GM15510 (cell line): ENCODE data around the gene DACH1.

Experiments
- POLR2A ChIP-seq: IDR thresholded peaks from 3 replicates; pipeline ENCODE4 v1.6.1; 2011; ENCODE audit warnings: borderline replicate concordance; ENCODE audit not compliant: insufficient read length; ENCODE audit errors: extremely low read depth

The DACH1 gene

DNA sequence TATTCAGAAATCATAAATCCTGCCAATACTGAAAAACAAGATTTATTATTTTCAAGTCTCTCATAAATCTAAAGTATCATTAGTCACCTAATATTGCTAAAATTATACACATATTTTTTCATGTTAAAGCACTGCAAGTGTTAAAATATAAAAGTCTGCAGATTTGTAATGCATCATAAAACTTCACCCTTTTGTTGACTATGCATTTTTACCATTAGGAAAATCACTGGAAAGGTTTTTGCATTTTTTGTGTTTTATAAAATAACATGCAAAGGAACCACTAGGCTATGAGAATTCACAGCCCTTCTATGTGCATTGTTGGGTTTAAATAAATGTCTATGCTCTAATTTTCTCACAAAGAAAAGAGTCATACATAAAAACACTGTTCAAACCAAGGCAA is 407.3 kb downstream of the DACH1 start:
- no peak for TF ChIP-seq POLR2A

DNA sequence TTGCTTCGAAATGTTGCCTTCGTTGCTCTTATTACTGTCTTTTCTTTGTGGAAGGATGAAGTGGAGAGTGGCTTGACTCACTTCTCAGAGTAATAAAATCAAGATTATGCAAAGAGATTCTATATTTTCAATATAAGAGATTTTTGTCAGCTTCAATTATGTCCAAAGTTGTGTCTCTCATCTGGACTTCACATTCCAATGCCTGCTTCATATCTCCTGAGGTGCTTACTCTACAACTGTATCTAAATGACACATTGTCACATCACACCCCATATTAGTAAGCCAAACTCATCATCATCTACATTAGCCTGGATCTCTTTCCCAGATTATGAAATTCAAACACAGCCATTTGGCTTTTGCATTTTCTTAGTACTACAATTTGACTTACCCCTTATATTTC is 409.4 kb downstream of the DACH1 start:
- no peak for TF ChIP-seq POLR2A

DNA sequence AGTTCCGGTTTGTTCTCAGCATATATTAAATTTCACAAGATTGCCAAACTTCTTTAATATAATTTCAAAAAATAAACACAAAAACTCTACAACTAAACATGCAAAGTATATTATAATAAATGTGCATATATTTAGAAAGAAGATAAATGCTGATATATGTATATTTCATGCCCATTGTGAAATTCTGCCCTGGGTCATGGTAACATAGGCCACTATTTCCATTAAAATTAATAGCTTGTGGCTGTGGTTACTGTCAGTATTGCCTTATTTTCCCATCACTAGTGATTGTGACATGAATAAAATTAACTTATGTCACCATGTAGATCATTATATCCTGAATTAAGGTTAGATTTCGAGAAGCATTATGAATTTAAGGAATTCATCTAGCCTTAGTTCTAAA is 410.9 kb downstream of the DACH1 start:
- TF ChIP-seq POLR2A = no peak

DNA sequence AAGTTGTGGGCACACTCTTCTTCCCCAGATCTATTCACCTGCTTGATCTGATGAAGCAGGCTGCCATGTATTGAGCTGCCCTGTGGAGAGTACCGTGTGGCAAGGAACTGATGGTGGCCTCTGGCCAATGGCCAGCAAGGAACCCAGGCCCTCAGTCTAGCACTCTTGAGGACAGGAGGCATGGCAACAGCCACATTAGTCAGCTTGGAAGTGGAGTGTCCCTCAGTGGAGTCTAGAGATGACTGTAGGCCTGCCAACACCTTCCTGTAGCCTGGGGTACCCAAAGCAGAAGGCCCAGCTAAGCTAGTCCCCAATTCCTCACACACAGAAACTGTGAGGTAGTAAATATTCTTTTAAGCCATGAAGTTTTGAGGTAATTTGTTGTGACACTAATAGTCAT is 412.5 kb downstream of the DACH1 start:
- no peak for TF ChIP-seq POLR2A

DNA sequence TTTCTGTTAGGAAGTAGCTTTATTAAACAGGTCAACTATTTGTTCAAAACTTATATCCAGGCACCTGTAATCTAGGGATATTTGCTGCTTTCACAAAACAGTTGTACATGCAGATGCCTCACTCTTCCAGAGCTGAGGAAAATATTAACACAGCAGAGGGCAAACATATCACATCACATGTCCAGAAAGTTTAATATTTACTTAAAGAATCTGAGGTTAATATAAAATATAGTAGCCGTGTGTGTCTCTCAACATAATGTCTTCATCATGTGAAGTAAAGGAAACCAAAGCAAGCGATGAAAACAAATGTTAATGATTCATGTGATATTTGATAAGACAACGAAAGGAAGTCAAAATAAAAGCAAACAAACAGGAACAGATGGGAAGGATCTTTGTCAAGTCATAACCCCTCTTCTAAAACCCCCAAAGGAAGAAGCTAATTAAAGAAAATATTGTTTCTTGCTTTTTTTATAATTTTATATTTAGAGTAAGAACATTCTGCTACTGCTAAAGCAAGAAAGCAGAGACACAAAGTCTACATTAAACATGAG is 418.8 kb downstream of the DACH1 start:
- no peak for TF ChIP-seq POLR2A

DNA sequence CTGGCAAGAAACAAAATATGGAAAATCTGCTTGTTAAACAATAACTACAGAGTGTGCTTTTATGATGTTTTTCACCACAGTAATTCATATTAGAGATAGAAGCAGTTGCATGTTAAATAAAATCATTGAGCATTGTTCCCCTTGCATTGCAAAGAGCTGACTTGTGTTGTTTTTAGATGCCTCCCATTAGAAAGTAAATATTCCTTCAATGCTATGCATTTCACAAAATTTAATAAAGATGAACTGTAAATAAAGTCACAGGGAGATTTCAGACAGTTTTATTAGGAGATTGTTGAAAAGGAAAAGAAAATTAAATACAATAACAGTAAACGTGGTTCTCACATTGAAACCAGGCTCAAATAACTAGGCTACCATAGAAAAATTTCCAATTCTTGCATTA is 429.3 kb downstream of the DACH1 start:
- no peak for TF ChIP-seq POLR2A

DNA sequence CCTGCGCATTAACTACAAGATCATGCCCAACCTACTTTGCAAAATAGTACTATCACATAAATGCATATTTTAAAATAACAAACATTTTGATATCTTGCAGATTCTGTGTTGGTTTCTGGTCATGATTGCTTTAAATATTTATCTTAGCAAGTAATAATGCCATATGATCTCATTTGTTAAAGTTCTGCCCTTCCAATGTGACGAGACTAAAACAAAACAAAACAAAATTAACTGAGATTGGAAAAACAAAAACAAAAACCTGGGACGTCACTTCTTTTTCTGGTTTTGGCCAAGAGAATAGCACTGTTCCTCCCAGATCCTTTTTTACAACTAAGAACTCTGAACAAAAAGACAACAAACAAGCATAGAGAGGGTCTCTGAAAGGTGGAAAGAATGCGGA is 436.3 kb downstream of the DACH1 start:
- TF ChIP-seq POLR2A = no peak

DNA sequence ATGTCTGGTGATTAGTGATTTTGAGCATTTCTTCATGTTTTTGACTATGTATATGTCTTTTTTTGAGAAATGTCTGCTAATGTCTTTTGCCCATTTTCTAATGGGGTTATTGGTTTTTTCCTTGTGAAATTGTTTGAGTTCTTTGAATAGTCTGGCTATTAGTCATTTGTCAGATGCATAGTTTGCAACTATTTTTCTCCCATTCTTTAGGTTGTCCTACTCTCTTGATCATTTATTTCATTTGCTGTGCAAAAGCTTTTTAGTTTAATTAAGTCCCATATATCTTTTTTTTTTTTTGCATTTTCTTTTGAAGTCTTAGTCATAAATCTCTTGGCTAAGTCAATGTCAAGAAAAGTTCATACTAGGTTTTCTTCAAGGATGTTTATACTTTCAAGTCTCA is 449.8 kb downstream of the DACH1 start:
- no peak for TF ChIP-seq POLR2A

DNA sequence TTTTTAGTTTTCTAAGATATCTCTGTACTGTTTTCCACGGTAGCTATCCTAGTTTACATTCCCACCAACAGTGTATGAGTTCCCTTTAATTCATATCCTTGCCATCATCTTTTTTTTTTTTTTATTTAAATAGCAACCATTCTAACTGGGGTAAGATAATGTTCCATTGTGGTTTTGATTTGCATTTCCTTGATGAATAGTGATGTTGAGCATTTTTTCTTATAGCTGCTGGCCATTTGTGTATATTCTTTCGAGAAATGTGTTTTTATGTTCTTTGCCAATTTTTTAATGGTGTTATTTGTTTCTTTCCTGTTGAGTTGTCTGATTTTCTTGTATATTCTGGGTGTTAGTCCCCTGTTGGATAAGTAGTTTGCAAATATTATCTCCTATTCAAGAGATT is 454.8 kb downstream of the DACH1 start:
- no peak for TF ChIP-seq POLR2A

DNA sequence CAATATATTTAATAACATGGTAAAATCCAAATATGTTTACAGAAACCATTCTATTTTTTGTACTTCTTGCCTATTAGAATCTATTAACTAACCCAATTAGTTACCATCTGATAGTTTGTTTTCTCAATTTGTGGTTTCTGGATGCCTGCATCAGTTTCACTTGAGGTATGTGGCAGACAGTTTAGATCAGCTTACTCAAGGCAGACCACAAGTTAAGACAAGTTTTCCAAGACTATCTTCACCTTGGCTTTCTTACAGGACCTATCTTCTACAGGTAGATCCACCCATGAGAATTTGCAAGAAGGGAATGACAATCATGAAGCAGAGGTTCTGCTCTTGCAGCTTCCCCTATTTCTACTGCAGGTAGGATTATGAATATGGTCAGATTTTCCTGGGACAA is 458.6 kb downstream of the DACH1 start:
- TF ChIP-seq POLR2A = no peak

DNA sequence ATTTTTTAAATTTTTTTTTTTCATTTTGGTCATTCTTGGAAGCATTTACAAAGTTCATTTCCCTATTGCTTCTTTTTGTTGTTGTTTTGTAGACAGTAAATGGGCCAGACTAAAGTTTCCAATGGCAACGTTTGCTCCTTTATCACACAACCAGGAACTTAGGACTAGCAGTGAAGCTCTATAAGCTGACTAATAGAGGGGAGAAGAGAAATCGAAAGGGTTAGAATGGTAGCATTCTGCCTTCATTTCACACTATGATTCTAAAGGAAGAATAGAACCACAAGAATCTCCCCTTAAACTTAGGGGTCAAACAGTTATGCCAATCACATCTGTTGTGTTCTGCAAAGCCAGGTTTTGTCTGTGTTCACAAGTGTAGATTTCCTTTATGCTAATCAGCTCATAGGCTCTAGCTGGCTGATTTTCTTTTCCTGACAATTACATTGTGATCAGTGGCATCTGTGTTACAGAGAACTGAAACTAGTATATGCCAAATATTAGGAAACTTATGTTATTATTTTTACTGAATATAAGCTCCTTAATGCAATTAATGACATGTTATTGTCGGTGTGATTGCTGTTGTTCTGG is 467.3 kb downstream of the DACH1 start:
- no peak for TF ChIP-seq POLR2A

DNA sequence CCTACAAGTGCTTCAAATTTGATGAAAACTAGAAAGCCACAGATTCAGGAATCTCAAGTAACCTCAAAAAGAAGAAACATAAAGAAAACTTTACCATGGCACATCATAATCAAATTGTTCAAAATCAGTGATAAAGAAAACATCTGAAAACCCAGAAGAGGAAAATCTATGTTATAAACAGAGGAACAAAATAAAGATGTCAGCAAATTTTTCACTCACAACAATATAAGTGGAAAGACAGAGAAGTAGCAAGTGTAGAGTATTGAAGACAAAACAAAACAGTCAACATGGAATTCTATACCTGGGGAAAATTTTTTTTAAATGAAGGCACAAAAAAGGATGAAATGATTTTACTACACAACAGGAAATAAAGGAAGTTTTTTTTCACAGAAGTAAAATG is 470.9 kb downstream of the DACH1 start:
- TF ChIP-seq POLR2A = no peak

DNA sequence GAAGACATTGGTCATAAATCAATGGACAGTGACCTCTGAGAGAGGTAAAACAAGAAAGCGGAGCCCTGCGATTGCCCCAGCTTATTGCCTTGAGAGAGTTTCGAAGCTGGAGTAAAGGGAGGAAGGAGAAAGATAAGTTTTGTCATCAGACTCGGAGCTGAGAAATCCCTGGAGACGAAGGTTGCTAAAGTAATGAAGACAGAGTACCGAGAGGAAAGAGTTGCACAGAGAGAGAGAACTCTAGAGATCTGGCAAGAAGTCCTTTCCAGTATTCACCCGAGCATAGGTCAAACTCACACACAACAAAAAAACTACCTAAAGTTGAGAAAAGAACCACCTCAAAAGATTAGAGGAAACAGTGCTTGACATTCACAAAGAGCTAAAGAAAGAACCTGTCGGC is 472.0 kb downstream of the DACH1 start:
- no peak for TF ChIP-seq POLR2A

DNA sequence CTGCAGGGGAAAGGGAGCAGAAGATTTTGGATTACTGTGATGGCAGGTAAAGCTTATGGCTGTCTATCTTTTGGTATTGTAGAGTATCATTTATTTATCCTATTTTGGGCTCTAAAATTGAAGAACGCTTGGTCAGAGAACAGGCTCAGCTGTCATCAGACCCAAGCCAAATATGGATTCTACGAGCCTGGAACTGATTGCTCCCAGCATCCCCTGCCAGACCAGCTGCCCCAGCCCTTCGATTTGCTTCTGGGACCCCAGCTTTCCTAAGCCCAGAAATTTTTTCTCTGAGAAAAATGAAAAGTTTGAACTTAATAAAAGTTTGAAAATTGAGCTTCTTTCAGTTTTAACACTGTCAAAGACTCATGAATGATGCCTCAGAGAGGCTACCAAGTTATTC is 472.8 kb downstream of the DACH1 start:
- no peak for TF ChIP-seq POLR2A
